ENCODE data around the gene INSYN2B.
A peak's percentile ranks its signal among the peaks of the same experiment; 100 is the strongest.

The INSYN2B gene

GRCh38 chr5:169851321-169851850 lies 128.9 kb downstream of the INSYN2B start:
- H3K4me3 ChIP-seq (replicated peaks; ENCODE audit: low read depth, low read length) = no peak overlapping the region
- TF ChIP-seq CTCF (IDR thresholded peaks at IDR 0.05; ENCODE audit: insufficient read depth, low read length, poor library complexity, severe bottlenecking) = no peak
- no peaks in the 10 kb centered on the region for H3K27me3 ChIP-seq (replicated peaks; ENCODE audit: control insufficient read depth, insufficient read depth, low read length)
- peaks cover 16% of the 10 kb centered on the region for H3K36me3 ChIP-seq (ENCODE audit: control insufficient read depth, insufficient read depth, low read length)
- no peak for DNase-seq (ENCODE audit: extremely low read depth, insufficient read length)

- DNase-seq (ENCODE audit: extremely low read depth, insufficient read length) = no peak
- Histone ChIP-seq H3K36me3 (ENCODE audit: control insufficient read depth, insufficient read depth, low read length) (peaks cover 14% of the 10 kb centered on the region), H3K27me3 (replicated peaks; ENCODE audit: control insufficient read depth, insufficient read depth, low read length) (no peaks in the 10 kb centered on the region), H3K4me3 (replicated peaks; ENCODE audit: low read depth, low read length) (no peak overlapping the region)
- peak; percentile 9 for TF ChIP-seq CTCF (IDR thresholded peaks at IDR 0.05; ENCODE audit: insufficient read depth, low read length, poor library complexity, severe bottlenecking)
Observed at GRCh38 chr5:169850409-169850808, 129.9 kb downstream of the INSYN2B start.

- TF ChIP-seq CTCF (IDR thresholded peaks at IDR 0.05; ENCODE audit: insufficient read depth, low read length, poor library complexity, severe bottlenecking) = no peak
- no peaks in the 10 kb centered on the region for H3K27me3 ChIP-seq (replicated peaks; ENCODE audit: control insufficient read depth, insufficient read depth, low read length)
- no peak overlapping the region for H3K4me3 ChIP-seq (replicated peaks; ENCODE audit: low read depth, low read length)
- DNase-seq (ENCODE audit: extremely low read depth, insufficient read length) = no peak
- H3K36me3 ChIP-seq (ENCODE audit: control insufficient read depth, insufficient read depth, low read length) = peaks cover 19% of the 10 kb centered on the region
Observed at GRCh38 chr5:169848792-169849191, 131.5 kb downstream of the INSYN2B start.

GRCh38 chr5:169848271-169848670 lies 132.0 kb downstream of the INSYN2B start:
- no peaks in the 10 kb centered on the region for H3K27me3 ChIP-seq (replicated peaks; ENCODE audit: control insufficient read depth, insufficient read depth, low read length)
- H3K4me3 ChIP-seq (replicated peaks; ENCODE audit: low read depth, low read length) = no peak overlapping the region
- peaks cover 19% of the 10 kb centered on the region for H3K36me3 ChIP-seq (ENCODE audit: control insufficient read depth, insufficient read depth, low read length)
- DNase-seq (ENCODE audit: extremely low read depth, insufficient read length) = no peak
- TF ChIP-seq CTCF (IDR thresholded peaks at IDR 0.05; ENCODE audit: insufficient read depth, low read length, poor library complexity, severe bottlenecking) = no peak

- H3K4me3 ChIP-seq (replicated peaks; ENCODE audit: low read depth, low read length) = no peak overlapping the region
- no peak for TF ChIP-seq CTCF (IDR thresholded peaks at IDR 0.05; ENCODE audit: insufficient read depth, low read length, poor library complexity, severe bottlenecking)
- DNase-seq (ENCODE audit: extremely low read depth, insufficient read length) = no peak
- peaks cover 19% of the 10 kb centered on the region for H3K36me3 ChIP-seq (ENCODE audit: control insufficient read depth, insufficient read depth, low read length)
- no peaks in the 10 kb centered on the region for H3K27me3 ChIP-seq (replicated peaks; ENCODE audit: control insufficient read depth, insufficient read depth, low read length)
Observed at GRCh38 chr5:169847519-169847918, 132.8 kb downstream of the INSYN2B start.

- no peak overlapping the region for H3K4me3 ChIP-seq (replicated peaks; ENCODE audit: low read depth, low read length)
- peaks cover 15% of the 10 kb centered on the region for H3K36me3 ChIP-seq (ENCODE audit: control insufficient read depth, insufficient read depth, low read length)
- DNase-seq (ENCODE audit: extremely low read depth, insufficient read length) = no peak
- no peak for TF ChIP-seq CTCF (IDR thresholded peaks at IDR 0.05; ENCODE audit: insufficient read depth, low read length, poor library complexity, severe bottlenecking)
- no peaks in the 10 kb centered on the region for H3K27me3 ChIP-seq (replicated peaks; ENCODE audit: control insufficient read depth, insufficient read depth, low read length)
Observed at GRCh38 chr5:169842699-169843098, 137.6 kb downstream of the INSYN2B start.
